ENCODE results near the gene HSP90AA1. TPM values are rescaled to one million over a fixed set of nuclear protein-coding genes. Genes with fewer than 3 reads are reported as not detected.

Gene HSP90AA1
- total RNA-seq, 2 experiments from 2014 or later: 451 to 462 TPM

DNA sequence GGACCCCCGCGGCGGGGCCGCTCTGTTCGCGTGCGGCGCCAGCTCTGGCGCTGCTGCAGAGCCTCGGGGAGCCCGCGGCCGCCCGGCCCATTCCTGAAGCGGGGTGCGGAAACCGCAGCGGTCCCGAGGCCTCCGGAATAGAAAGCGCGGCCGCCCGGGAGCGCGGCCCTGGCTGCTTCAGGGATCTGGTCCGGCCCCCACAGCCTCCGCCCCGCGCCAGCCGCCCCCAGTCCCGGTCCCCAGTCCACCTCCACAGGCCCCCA, 204 bp downstream of the HSP90AA1 start:
- ATAC-seq (ENCODE audit: poor library complexity) (no peak), DNase-seq (no peak)
- Mint-ChIP-seq H3K27ac (peak overlapping the region; percentile 91), H3K9me3 (no peaks in the 10 kb centered on the region), H3K36me3 (ENCODE audit: low read depth) (peaks cover 52% of the 10 kb centered on the region), H3K4me3 (peak overlapping the region; percentile 96), H3K27me3 (no peaks in the 10 kb centered on the region), H3K4me1 (ENCODE audit: low read depth) (peaks cover 70% of the 10 kb centered on the region)
- Histone ChIP-seq H3K9me3 (ENCODE audit: control insufficient read depth in 1 of 2, insufficient read depth in 1 of 2, low read length in 2 of 2) (no peaks in the 10 kb centered on the region), H3K36me3 (ENCODE audit: insufficient read depth, low read length) (peaks cover 42% of the 10 kb centered on the region), H3K4me1 (ENCODE audit: insufficient read depth, low read length) (peaks cover 51% of the 10 kb centered on the region), H3K4me3 (ENCODE audit: low read length) (peak overlapping the region; percentile 74), H3K27ac (ENCODE audit: low read depth in 1 of 2, low read length in 2 of 2) (peak overlapping the region; percentile 95 to 98), H3K27me3 (ENCODE audit: control insufficient read depth in 1 of 2, insufficient read depth in 2 of 2, low read length in 2 of 2) (no peaks in the 10 kb centered on the region)
- intact Hi-C loops (cut with DNase I, micrococcal nuclease): loop anchor here (2.0 to 10.0 kb wide), 9 partner anchors 52 to 691 kb away; partner anchors contain the start of genes DYNC1H1 (in 2 of the 2), MOK (in 1 of the 2), PPP2R5C (in 1 of the 2) and TRAF3 (in 1 of the 2)
- TF ChIP-seq, protein P1, sequence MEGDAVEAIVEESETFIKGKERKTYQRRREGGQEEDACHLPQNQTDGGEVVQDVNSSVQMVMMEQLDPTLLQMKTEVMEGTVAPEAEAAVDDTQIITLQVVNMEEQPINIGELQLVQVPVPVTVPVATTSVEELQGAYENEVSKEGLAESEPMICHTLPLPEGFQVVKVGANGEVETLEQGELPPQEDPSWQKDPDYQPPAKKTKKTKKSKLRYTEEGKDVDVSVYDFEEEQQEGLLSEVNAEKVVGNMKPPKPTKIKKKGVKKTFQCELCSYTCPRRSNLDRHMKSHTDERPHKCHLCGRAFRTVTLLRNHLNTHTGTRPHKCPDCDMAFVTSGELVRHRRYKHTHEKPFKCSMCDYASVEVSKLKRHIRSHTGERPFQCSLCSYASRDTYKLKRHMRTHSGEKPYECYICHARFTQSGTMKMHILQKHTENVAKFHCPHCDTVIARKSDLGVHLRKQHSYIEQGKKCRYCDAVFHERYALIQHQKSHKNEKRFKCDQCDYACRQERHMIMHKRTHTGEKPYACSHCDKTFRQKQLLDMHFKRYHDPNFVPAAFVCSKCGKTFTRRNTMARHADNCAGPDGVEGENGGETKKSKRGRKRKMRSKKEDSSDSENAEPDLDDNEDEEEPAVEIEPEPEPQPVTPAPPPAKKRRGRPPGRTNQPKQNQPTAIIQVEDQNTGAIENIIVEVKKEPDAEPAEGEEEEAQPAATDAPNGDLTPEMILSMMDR (IDR thresholded peaks at IDR 0.05): no peak
- CTCF ChIA-PET: interaction anchor here (1.3 kb wide), 1 partner anchor 10 kb away, joined by 5 read pairs; no protein-coding TSS in a partner anchor
- POLR2A ChIA-PET: interaction anchor here (1.1 to 2.3 kb wide), 4 partner anchors 36 to 380 kb away, joined by 3 to 12 read pairs (median 4); partner anchors contain the start of gene WDR20

DNA sequence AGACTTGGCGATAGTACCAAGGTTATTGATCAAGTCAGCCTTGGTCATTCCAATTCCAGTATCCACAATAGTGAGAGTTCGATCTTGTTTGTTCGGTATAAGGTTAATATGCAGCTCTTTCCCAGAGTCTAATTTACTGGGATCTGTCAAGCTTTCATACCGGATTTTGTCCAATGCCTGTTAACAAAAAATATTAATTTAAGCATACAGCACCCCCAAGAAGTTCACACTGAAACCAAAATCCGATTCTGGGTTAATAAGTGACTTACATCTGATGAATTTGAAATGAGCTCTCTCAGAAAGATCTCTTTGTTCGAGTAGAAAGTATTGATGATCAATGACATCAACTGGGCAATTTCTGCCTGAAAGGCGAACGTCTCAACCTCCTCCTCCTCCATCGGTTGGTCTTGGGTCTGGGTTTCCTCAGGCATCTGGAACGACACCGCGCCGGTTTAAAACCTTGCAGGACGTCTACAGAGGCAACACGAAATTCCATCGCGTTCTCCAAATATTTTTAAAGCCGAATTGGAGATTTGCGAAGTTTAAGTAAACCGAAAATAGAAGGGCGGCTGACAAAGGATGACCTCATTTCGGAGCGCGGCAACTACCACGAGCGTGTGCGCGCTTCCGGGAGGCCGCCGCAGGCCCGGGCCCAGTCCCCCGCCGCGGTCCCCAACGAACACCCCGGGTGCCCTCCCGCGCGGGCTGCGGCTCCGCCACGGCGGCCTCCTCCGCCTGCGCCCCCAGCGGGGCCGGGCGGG, 716 bp downstream of the HSP90AA1 start:
- Mint-ChIP-seq H3K36me3 (ENCODE audit: low read depth) (peaks cover 57% of the 10 kb centered on the region), H3K4me3 (peak overlapping the region; percentile 98), H3K9me3 (no peaks in the 10 kb centered on the region), H3K4me1 (ENCODE audit: low read depth) (peaks cover 75% of the 10 kb centered on the region), H3K27ac (peak overlapping the region; percentile 91), H3K27me3 (no peaks in the 10 kb centered on the region)
- Histone ChIP-seq H3K4me3 (ENCODE audit: low read length) (peak overlapping the region; percentile 74), H3K9me3 (ENCODE audit: control insufficient read depth in 1 of 2, insufficient read depth in 1 of 2, low read length in 2 of 2) (no peaks in the 10 kb centered on the region), H3K27ac (ENCODE audit: low read depth in 1 of 2, low read length in 2 of 2) (peak overlapping the region; percentile 95 to 98), H3K36me3 (ENCODE audit: insufficient read depth, low read length) (peaks cover 47% of the 10 kb centered on the region), H3K4me1 (ENCODE audit: insufficient read depth, low read length) (peaks cover 51% of the 10 kb centered on the region), H3K27me3 (ENCODE audit: control insufficient read depth in 1 of 2, insufficient read depth in 2 of 2, low read length in 2 of 2) (no peaks in the 10 kb centered on the region)
- peak; percentile 59 for ATAC-seq (ENCODE audit: poor library complexity)
- CTCF ChIA-PET: interaction anchor here (1.3 kb wide), 1 partner anchor 10 kb away, joined by 5 read pairs; no protein-coding TSS in a partner anchor
- POLR2A ChIA-PET: interaction anchor here (0.6 to 2.3 kb wide), 7 partner anchors 9 to 578 kb away, joined by 3 to 12 read pairs (median 3); partner anchors contain the start of gene WDR20
- TF ChIP-seq, protein P1 (IDR thresholded peaks at IDR 0.05): no peak
- intact Hi-C loops (cut with DNase I, micrococcal nuclease): loop anchor here (2.0 to 10.0 kb wide), 9 partner anchors 51 to 691 kb away; partner anchors contain the start of genes DYNC1H1 (in 2 of the 2), MOK (in 1 of the 2), PPP2R5C (in 1 of the 2) and TRAF3 (in 1 of the 2)
- peak; percentile 45 to 91 (median 64) for DNase-seq

DNA sequence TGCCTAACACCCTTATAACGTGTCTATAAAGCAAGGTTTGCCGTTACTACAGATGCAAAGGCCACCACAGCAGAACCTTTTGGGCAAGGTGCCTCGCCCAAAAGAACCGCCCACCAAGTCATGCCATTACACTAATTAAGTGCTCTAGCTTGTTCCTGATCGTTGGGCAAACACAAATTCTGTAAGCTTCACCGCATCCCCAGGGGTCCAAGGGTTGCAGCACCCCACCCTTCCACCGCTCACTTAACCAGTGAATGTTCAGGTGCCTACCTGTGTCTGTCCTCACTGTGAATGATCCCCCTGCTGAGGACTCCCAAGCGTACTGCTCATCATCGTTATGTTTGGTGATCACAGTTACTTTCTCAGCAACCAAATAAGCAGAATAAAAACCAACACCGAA, 1.4 kb downstream of the HSP90AA1 start:
- peaks cover 64% of the 10 kb centered on the region for H3K36me3 Mint-ChIP-seq (ENCODE audit: low read depth)
- H3K4me3 Mint-ChIP-seq: peak overlapping the region; percentile 98
- Histone ChIP-seq H3K4me3 (ENCODE audit: low read length) (peak overlapping the region; percentile 74), H3K9me3 (ENCODE audit: control insufficient read depth in 1 of 2, insufficient read depth in 1 of 2, low read length in 2 of 2) (no peaks in the 10 kb centered on the region), H3K27me3 (ENCODE audit: control insufficient read depth in 1 of 2, insufficient read depth in 2 of 2, low read length in 2 of 2) (no peaks in the 10 kb centered on the region), H3K4me1 (ENCODE audit: insufficient read depth, low read length) (peaks cover 51% of the 10 kb centered on the region), H3K36me3 (ENCODE audit: insufficient read depth, low read length) (peaks cover 54% of the 10 kb centered on the region), H3K27ac (ENCODE audit: low read depth in 1 of 2, low read length in 2 of 2) (peak overlapping the region; percentile 37 to 98)
- TF ChIP-seq, protein P1 (IDR thresholded peaks at IDR 0.05): no peak
- no peaks in the 10 kb centered on the region for H3K9me3 Mint-ChIP-seq
- intact Hi-C loops (cut with DNase I, micrococcal nuclease): loop anchor here (5.0 to 10.0 kb wide), 4 partner anchors 51 to 692 kb away; partner anchors contain the start of genes PPP2R5C (in 1 of the 2) and TRAF3 (in 1 of the 2)
- peak overlapping the region; percentile 91 for H3K27ac Mint-ChIP-seq
- POLR2A ChIA-PET: interaction anchor here (0.6 to 1.4 kb wide), 6 partner anchors 8 to 579 kb away, joined by 3 to 5 read pairs (median 3); no protein-coding TSS in a partner anchor
- no peaks in the 10 kb centered on the region for H3K27me3 Mint-ChIP-seq
- ATAC-seq (ENCODE audit: poor library complexity): no peak
- H3K4me1 Mint-ChIP-seq (ENCODE audit: low read depth): peaks cover 76% of the 10 kb centered on the region
- peak in 2 of 14 experiments; percentile 5 to 16 for DNase-seq
- CTCF ChIA-PET: no interaction called here

All from CD4-positive, alpha-beta T cell (primary cell).